ENCODE measurements around the gene NPC1.
"Not testable (repeated sequence)": the region's sequence is repeated elsewhere in the genome, so short reads cannot be mapped to it uniquely, and the experiment has no call there.

Gene NPC1

GRCh38 chr18:23616258-23616657, 30.0 kb upstream of the NPC1 start:
- H3K4me1 ChIP-seq (ENCODE audit: insufficient read depth, low read length, severe bottlenecking): no peaks in the 10 kb centered on the region
- no peaks in the 10 kb centered on the region for H3K36me3 ChIP-seq (ENCODE audit: insufficient read depth, low read length)
- H3K4me3 ChIP-seq (ENCODE audit: low read depth, low read length, poor library complexity, severe bottlenecking): no peak overlapping the region
- H3K79me2 ChIP-seq (ENCODE audit: insufficient read depth, low read length): no peaks in the 10 kb centered on the region
- no peak overlapping the region for H3K9ac ChIP-seq (ENCODE audit: low read length)
- no peak overlapping the region for H2AFZ ChIP-seq (ENCODE audit: low read length)
- no peaks in the 10 kb centered on the region for H4K20me1 ChIP-seq (ENCODE audit: insufficient read depth, low read length)
- no peaks in the 10 kb centered on the region for H3K9me3 ChIP-seq (ENCODE audit: low read length)
- no peak overlapping the region for H3K27ac ChIP-seq (ENCODE audit: low read depth, low read length, poor library complexity, severe bottlenecking)
- H3K27me3 ChIP-seq (ENCODE audit: insufficient read depth, low read length): 0 out of 2 replicates have a peak, but pooled peaks cover 5% of the 10 kb centered on the region
- TF ChIP-seq CTCF (IDR thresholded peaks at IDR 0.05; ENCODE audit: low read length): no peak
- no peak for TF ChIP-seq EZH2 (IDR thresholded peaks at IDR 0.05; ENCODE audit: borderline replicate concordance, low read length)
- H3K4me2 ChIP-seq (ENCODE audit: low read length): no peak overlapping the region
- H3K9me2 ChIP-seq (ENCODE audit: low read depth, low read length): no peaks in the 10 kb centered on the region
- no peaks in the 10 kb centered on the region for H3F3A ChIP-seq (ENCODE audit: insufficient read depth, low read length)

- no peaks in the 10 kb centered on the region for H3K79me2 ChIP-seq (ENCODE audit: insufficient read depth, low read length)
These were observed 28.6 kb upstream of the NPC1 start for GRCh38 chr18:23614891-23615290.

GRCh38 chr18:23614413-23614812, 28.1 kb upstream of the NPC1 start:
- no peak overlapping the region for H3K9ac ChIP-seq (ENCODE audit: low read length)
- H3F3A ChIP-seq (ENCODE audit: insufficient read depth, low read length): no peaks in the 10 kb centered on the region
- H3K9me3 ChIP-seq (ENCODE audit: low read length): no peaks in the 10 kb centered on the region
- no peaks in the 10 kb centered on the region for H3K4me1 ChIP-seq (ENCODE audit: insufficient read depth, low read length, severe bottlenecking)
- no peak overlapping the region for H3K27ac ChIP-seq (ENCODE audit: low read depth, low read length, poor library complexity, severe bottlenecking)
- no peaks in the 10 kb centered on the region for H4K20me1 ChIP-seq (ENCODE audit: insufficient read depth, low read length)
- no peak overlapping the region for H2AFZ ChIP-seq (ENCODE audit: low read length)
- H3K9me2 ChIP-seq (ENCODE audit: low read depth, low read length): no peaks in the 10 kb centered on the region
- 0 out of 2 replicates have a peak, but pooled peaks cover 5% of the 10 kb centered on the region for H3K27me3 ChIP-seq (ENCODE audit: insufficient read depth, low read length)
- no peaks in the 10 kb centered on the region for H3K79me2 ChIP-seq (ENCODE audit: insufficient read depth, low read length)
- no peak for TF ChIP-seq CTCF (IDR thresholded peaks at IDR 0.05; ENCODE audit: low read length)
- TF ChIP-seq EZH2 (IDR thresholded peaks at IDR 0.05; ENCODE audit: borderline replicate concordance, low read length): no peak
- no peak overlapping the region for H3K4me2 ChIP-seq (ENCODE audit: low read length)
- no peaks in the 10 kb centered on the region for H3K36me3 ChIP-seq (ENCODE audit: insufficient read depth, low read length)
- H3K4me3 ChIP-seq (ENCODE audit: low read depth, low read length, poor library complexity, severe bottlenecking): no peak overlapping the region

More at GRCh38 chr18:23614891-23615290, 28.6 kb upstream of the NPC1 start:
- Histone ChIP-seq H3K27me3 (ENCODE audit: insufficient read depth, low read length) (0 out of 2 replicates have a peak, but pooled peaks cover 5% of the 10 kb centered on the region), H4K20me1 (ENCODE audit: insufficient read depth, low read length) (no peaks in the 10 kb centered on the region), H3K9me2 (ENCODE audit: low read depth, low read length) (no peaks in the 10 kb centered on the region), H3K9me3 (ENCODE audit: low read length) (no peaks in the 10 kb centered on the region), H3K4me3 (ENCODE audit: low read depth, low read length, poor library complexity, severe bottlenecking) (no peak overlapping the region), H3K36me3 (ENCODE audit: insufficient read depth, low read length) (no peaks in the 10 kb centered on the region), H3K9ac (ENCODE audit: low read length) (no peak overlapping the region), H2AFZ (ENCODE audit: low read length) (no peak overlapping the region), H3F3A (ENCODE audit: insufficient read depth, low read length) (no peaks in the 10 kb centered on the region), H3K4me1 (ENCODE audit: insufficient read depth, low read length, severe bottlenecking) (no peaks in the 10 kb centered on the region), H3K27ac (ENCODE audit: low read depth, low read length, poor library complexity, severe bottlenecking) (no peak overlapping the region), H3K4me2 (ENCODE audit: low read length) (no peak overlapping the region)
- TF ChIP-seq CTCF (IDR thresholded peaks at IDR 0.05; ENCODE audit: low read length): no peak
- no peak for TF ChIP-seq EZH2 (IDR thresholded peaks at IDR 0.05; ENCODE audit: borderline replicate concordance, low read length)

- H3K27me3 ChIP-seq (ENCODE audit: insufficient read depth, low read length); H3K4me3 ChIP-seq (ENCODE audit: low read depth, low read length, poor library complexity, severe bottlenecking); H3K9ac ChIP-seq (ENCODE audit: low read length); H3F3A ChIP-seq (ENCODE audit: insufficient read depth, low read length); H3K36me3 ChIP-seq (ENCODE audit: insufficient read depth, low read length); H3K27ac ChIP-seq (ENCODE audit: low read depth, low read length, poor library complexity, severe bottlenecking); H3K4me2 ChIP-seq (ENCODE audit: low read length); H3K9me2 ChIP-seq (ENCODE audit: low read depth, low read length); H3K9me3 ChIP-seq (ENCODE audit: low read length); H2AFZ ChIP-seq (ENCODE audit: low read length); H3K79me2 ChIP-seq (ENCODE audit: insufficient read depth, low read length); H4K20me1 ChIP-seq (ENCODE audit: insufficient read depth, low read length); H3K4me1 ChIP-seq (ENCODE audit: insufficient read depth, low read length, severe bottlenecking): not testable (repeated sequence)
These were observed 26.8 kb upstream of the NPC1 start for GRCh38 chr18:23613091-23613475.
